ENCODE data around the gene DMRTB1. TPM values are rescaled to one million over a fixed set of nuclear protein-coding genes. Genes with fewer than 3 reads are reported as not detected.

The DMRTB1 gene
- polyA plus RNA-seq (2013, experiment 1 of 2), result not detected
- polyA plus RNA-seq (2013, experiment 2 of 2), result not detected

DNA sequence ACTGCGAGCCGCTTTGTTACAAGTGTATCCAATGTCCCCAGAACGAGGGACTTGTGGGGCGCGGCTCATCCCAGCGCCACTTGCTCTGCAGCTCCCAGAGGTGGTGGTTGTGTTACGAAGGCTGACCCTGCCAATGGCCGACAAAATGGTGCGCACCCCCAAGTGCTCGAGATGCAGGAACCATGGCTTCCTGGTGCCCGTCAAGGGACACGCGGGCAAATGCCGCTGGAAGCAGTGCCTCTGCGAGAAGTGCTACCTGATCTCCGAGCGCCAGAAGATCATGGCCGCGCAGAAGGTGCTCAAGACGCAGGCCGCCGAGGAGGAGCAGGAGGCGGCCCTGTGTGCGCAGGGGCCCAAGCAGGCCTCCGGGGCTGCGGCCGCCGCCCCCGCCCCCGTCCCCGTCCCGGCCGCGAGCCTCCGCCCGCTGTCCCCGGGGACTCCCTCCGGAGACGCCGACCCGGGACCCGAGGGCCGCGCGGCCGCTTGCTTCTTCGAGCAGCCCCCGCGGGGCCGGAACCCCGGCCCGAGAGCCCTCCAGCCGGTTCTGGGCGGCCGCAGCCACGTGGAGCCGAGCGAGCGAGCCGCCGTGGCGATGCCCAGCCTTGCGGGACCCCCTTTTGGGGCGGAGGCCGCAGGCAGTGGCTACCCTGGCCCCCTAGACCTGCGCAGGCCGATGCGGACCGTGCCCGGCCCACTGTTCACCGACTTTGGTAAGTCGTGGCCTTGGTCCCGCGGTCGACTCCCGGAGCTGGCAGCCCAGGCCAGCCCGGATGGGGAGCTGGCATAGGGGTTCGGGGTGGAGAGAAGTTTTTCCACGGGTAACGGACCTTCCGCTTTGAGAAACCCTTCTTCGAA, at the start of gene DMRTB1:
Gene DMRTB1 (plus strand): TSS at position 79 of the 855 bp plus-strand sequence. CDS start 55 bp downstream, at position 134.
- Histone ChIP-seq H3K9me3 (ENCODE audit: control insufficient read depth, low read length) (no peaks in the 10 kb centered on the region), H3K27ac (ENCODE audit: low read depth, low read length, severe bottlenecking) (no peak within 1 kb of the TSS), H3K4me1 (ENCODE audit: control insufficient read depth, insufficient read depth, low read length, poor library complexity, severe bottlenecking) (no peaks in the 10 kb centered on the region), H3K36me3 (ENCODE audit: control insufficient read depth, insufficient read depth, low read length) (no peaks in the 10 kb centered on the region), H3K4me3 (ENCODE audit: extremely low read depth, insufficient read depth, low read length, poor library complexity, severe bottlenecking) (no peak within 1 kb of the TSS)
- WGBS, 2 experiments (ENCODE audit: insufficient coverage in 2 of 2), result 94 to 97% methylated on average over 76 to 80 of the region's 82 CpGs

DNA sequence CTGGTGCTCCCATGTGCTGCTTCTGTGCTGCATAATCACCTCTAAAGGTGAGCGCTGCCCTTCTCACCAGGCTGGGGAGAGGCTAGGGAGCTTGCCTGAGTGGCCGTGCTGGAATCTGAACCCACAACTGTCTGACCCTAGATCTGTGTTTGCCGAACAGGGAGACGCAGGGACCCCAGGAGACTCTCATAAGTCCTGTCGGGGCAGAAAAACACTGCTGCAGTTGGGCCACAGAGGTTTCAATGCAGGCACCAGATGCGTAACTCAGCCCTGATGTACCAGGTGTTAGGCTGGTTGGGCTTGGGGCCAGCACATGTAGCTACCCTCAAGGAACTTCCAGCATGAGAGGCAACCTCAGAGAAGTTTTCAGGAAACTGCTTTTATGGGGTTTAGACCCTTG, 49.5 kb upstream of the DMRTB1 start:
- no peaks in the 10 kb centered on the region for H3K9me3 ChIP-seq (ENCODE audit: control insufficient read depth, low read length)
- peaks cover 51% of the 10 kb centered on the region for H3K4me1 ChIP-seq (ENCODE audit: control insufficient read depth, insufficient read depth, low read length, poor library complexity, severe bottlenecking)
- H3K36me3 ChIP-seq (ENCODE audit: control insufficient read depth, insufficient read depth, low read length), result no peaks in the 10 kb centered on the region
- H3K4me3 ChIP-seq (ENCODE audit: extremely low read depth, insufficient read depth, low read length, poor library complexity, severe bottlenecking), result no peak overlapping the region
- 82 to 85% methylated on average over 6 of the region's 6 CpGs for WGBS, 2 experiments (ENCODE audit: insufficient coverage in 2 of 2)
- H3K27ac ChIP-seq (ENCODE audit: low read depth, low read length, severe bottlenecking), result no peak overlapping the region

DNA sequence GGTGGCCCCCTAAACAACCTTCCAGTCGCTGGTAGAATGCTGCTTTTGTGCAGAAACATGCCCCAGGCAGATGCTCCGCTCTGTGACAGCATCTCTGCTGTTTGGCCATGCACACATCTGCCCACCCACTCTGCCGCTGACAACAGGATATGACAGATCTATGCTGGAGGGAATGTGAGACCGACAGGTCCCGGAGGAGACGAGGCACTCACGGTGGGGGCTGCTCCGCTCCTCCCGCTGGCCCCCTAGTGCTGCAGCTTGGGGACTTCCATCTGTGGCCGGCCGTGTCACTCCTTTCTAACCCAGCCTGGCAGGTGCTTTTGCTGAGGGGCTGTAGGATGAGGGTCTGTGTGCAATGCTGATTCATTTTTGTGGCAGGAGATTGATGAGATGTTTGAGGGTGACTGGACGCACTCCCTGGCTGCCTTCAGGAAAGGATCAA, 49.1 kb upstream of the DMRTB1 start:
- Histone ChIP-seq H3K4me3 (ENCODE audit: extremely low read depth, insufficient read depth, low read length, poor library complexity, severe bottlenecking) (no peak overlapping the region), H3K36me3 (ENCODE audit: control insufficient read depth, insufficient read depth, low read length) (no peaks in the 10 kb centered on the region), H3K9me3 (ENCODE audit: control insufficient read depth, low read length) (peaks cover under 1% of the 10 kb centered on the region), H3K27ac (ENCODE audit: low read depth, low read length, severe bottlenecking) (peak overlapping the region; percentile 10), H3K4me1 (ENCODE audit: control insufficient read depth, insufficient read depth, low read length, poor library complexity, severe bottlenecking) (peaks cover 51% of the 10 kb centered on the region)
- 49 to 61% methylated on average over 9 of the region's 12 CpGs for WGBS, 2 experiments (ENCODE audit: insufficient coverage in 2 of 2)

DNA sequence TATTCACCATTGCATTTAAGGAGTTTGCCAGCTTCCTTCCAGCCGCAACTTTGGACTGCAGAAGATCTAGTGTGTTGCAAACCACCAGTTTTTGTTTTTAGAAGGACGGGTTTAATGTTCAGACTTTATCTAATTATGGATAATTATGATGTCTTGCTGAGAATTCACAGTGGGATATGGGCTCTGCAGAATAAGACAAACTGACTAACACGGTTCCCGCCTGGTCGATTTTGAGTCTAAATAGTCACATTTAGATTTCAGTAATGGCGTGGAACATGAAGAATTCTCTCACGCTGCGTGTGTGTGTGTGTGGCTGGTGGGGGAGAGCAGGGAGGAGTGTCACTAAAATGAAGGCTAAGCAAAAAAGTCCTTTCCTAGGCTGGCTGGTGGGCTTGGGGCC, 48.5 kb upstream of the DMRTB1 start:
- peaks cover 51% of the 10 kb centered on the region for H3K4me1 ChIP-seq (ENCODE audit: control insufficient read depth, insufficient read depth, low read length, poor library complexity, severe bottlenecking)
- H3K4me3 ChIP-seq (ENCODE audit: extremely low read depth, insufficient read depth, low read length, poor library complexity, severe bottlenecking), result no peak overlapping the region
- no peak overlapping the region for H3K27ac ChIP-seq (ENCODE audit: low read depth, low read length, severe bottlenecking)
- H3K36me3 ChIP-seq (ENCODE audit: control insufficient read depth, insufficient read depth, low read length), result no peaks in the 10 kb centered on the region
- peaks cover 3% of the 10 kb centered on the region for H3K9me3 ChIP-seq (ENCODE audit: control insufficient read depth, low read length)
- 90 to 100% methylated on average over 6 of the region's 8 CpGs for WGBS, 2 experiments (ENCODE audit: insufficient coverage in 2 of 2)

DNA sequence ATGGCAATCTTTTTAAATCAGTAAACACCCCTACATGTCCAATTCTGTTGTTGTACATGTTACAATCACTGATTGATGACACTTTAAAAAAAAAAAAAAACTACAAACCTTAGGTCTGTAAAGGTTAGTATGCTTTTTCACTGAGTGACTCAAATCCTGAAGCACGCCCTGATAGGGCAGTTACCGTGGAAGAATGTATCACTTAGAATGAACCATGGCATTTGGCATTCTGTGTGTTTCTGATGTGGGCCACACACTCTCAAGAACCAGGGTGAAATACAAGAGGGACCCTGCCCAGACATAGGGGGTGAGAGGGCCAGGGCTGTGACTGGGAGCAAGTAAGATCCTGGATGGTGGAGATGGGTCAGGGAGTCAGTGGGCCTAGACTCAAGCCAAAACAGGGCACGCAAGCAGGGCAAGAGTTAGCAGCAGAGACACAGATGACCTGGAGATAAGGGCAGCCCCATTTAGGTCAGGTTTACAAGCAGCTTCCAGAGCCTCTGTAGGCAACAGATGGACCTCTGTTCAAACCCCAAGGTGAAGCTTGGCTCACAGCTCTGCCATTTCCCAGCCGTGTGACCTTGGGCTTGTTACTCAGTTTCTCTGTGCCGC, 47.6 kb upstream of the DMRTB1 start:
- no peak overlapping the region for H3K27ac ChIP-seq (ENCODE audit: low read depth, low read length, severe bottlenecking)
- no peak overlapping the region for H3K4me3 ChIP-seq (ENCODE audit: extremely low read depth, insufficient read depth, low read length, poor library complexity, severe bottlenecking)
- H3K9me3 ChIP-seq (ENCODE audit: control insufficient read depth, low read length), result peaks cover 3% of the 10 kb centered on the region
- 88 to 94% methylated on average over 5 of the region's 5 CpGs for WGBS, 2 experiments (ENCODE audit: insufficient coverage in 2 of 2)
- H3K36me3 ChIP-seq (ENCODE audit: control insufficient read depth, insufficient read depth, low read length), result no peaks in the 10 kb centered on the region
- peaks cover 51% of the 10 kb centered on the region for H3K4me1 ChIP-seq (ENCODE audit: control insufficient read depth, insufficient read depth, low read length, poor library complexity, severe bottlenecking)

DNA sequence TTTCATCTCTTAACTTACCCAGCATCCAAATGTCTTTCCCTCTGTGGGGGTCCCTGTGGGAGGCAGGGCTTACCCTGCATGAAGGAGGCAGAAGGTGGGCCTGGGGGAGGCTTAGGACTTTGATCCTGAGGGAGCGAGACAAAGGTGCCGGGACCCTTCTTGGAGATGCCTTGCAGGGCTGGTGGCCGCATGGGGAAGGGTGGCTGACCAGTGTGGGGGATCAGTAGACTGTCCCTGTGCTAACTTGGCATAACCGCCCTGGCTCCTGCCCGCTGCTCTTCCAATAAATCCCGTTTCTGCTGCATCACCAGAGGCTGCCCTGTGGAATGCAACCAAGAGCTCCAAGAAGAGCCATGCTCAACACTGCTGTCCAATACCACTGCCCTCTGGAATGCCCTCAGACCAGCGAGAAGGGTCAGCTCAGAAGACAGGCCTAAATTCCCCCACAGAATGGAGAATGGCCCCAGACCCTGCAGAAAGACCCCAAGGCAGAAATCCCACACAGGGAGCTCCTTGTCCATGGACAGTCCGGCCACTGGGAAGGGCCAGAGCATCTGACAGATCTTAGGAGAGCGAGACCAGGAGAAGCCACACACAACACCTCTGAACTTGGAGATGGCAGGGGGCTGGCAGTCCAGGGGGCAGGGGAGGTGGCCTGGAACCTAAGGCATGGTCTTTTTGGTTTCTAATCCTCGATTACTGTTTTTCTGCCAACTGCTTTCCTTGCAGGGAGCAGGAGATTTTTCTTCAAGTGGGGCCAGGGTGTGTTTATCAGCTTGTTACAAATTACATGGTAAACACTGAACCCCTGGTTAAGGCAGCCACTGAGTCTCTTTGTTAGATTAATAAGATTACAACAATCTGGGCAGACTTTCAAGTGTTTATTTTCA, 46.7 kb upstream of the DMRTB1 start:
- Histone ChIP-seq H3K27ac (ENCODE audit: low read depth, low read length, severe bottlenecking) (peak overlapping the region; percentile 63), H3K36me3 (ENCODE audit: control insufficient read depth, insufficient read depth, low read length) (no peaks in the 10 kb centered on the region), H3K4me3 (ENCODE audit: extremely low read depth, insufficient read depth, low read length, poor library complexity, severe bottlenecking) (no peak overlapping the region), H3K9me3 (ENCODE audit: control insufficient read depth, low read length) (peaks cover 3% of the 10 kb centered on the region), H3K4me1 (ENCODE audit: control insufficient read depth, insufficient read depth, low read length, poor library complexity, severe bottlenecking) (peaks cover 60% of the 10 kb centered on the region)
- 86 to 95% methylated on average over 6 to 8 of the region's 10 CpGs for WGBS, 2 experiments (ENCODE audit: insufficient coverage in 2 of 2)

DNA sequence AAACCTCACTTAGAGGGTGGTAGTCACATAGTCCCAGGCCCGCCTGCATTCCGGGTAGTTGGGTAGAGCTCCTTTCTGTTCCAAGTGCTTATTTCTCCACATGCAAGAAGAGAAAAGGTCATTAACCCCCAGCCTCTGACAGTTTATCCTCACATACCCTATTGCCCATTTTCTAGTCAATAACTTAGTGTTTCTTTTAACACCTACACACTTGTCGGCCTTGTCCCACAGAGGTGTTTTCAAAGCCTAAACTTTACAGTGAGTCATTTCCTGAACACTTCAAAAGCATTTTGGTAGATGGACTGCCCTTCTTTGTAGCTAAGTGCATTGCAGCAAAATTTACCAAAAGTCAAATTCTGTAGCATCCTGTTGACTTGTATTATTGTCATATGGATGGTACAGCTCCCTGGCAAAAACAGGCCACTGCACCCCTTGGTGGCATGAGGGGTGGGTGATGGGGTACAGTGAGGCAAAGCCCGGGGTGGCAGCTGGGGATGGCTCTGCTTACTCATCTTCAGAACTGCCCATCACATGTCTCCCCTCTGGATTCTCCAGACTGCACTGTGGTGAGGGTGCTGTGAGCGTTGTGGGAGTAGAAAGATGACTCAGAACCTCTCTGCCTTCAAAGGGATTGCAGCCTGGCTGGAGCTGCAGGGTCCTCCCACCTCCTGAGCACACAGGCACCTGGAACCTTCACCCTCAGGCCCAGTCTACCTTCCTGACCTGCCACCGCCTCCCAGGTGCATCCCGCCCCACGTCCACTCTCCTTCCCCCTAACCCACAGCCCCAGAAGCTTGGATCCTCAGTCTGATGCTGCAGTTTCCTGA, 45.8 kb upstream of the DMRTB1 start:
- Histone ChIP-seq H3K27ac (ENCODE audit: low read depth, low read length, severe bottlenecking) (peak overlapping the region; percentile 63), H3K36me3 (ENCODE audit: control insufficient read depth, insufficient read depth, low read length) (no peaks in the 10 kb centered on the region), H3K9me3 (ENCODE audit: control insufficient read depth, low read length) (peaks cover 3% of the 10 kb centered on the region), H3K4me1 (ENCODE audit: control insufficient read depth, insufficient read depth, low read length, poor library complexity, severe bottlenecking) (peaks cover 61% of the 10 kb centered on the region), H3K4me3 (ENCODE audit: extremely low read depth, insufficient read depth, low read length, poor library complexity, severe bottlenecking) (no peak overlapping the region)
- WGBS, 2 experiments (ENCODE audit: insufficient coverage in 2 of 2), result 81% methylated on average over 2 to 6 of the region's 8 CpGs

DNA sequence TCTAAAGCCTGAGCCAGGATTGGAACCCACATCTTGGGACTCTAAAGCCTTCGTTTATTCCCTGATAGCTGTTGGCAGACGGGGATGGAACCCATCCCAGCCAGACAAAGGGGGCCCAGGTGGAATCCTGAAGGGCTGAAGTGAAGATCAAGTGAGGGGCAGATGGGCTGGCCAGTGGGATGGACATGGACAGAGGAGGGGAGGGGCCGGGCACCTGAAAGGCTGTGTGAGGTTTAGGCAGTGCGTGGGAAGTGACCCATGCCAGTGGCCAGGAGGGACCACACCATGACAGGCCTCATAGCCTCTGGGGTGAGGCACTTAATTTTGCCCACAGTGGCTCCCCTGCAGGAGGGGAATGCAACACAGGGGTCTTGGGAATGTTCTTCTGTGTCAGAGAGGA, 44.6 kb upstream of the DMRTB1 start:
- Histone ChIP-seq H3K36me3 (ENCODE audit: control insufficient read depth, insufficient read depth, low read length) (no peaks in the 10 kb centered on the region), H3K27ac (ENCODE audit: low read depth, low read length, severe bottlenecking) (no peak overlapping the region), H3K4me1 (ENCODE audit: control insufficient read depth, insufficient read depth, low read length, poor library complexity, severe bottlenecking) (peaks cover 54% of the 10 kb centered on the region), H3K9me3 (ENCODE audit: control insufficient read depth, low read length) (peaks cover 3% of the 10 kb centered on the region), H3K4me3 (ENCODE audit: extremely low read depth, insufficient read depth, low read length, poor library complexity, severe bottlenecking) (no peak overlapping the region)
- WGBS, 2 experiments (ENCODE audit: insufficient coverage in 2 of 2), result 89 to 100% methylated on average over 1 to 4 of the region's 4 CpGs

DNA sequence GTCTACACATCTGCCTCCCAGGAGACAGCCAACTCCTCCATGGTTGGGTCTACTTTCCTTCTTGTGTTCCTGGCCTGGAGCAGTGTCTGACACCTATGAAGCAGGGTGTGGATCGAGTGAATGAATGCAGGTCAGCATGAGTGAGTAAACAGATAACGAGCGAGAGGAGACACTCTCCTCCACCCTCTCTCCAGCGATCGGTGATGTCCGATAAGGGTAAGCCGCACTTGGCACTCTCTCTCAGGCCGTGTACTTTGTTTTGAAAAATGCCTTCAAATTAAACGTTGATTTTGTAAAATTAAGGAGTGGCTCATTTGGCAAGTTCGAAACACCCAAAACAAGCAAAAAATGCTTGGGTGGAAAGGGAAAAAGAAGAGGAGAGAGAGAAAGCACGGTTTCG, 43.8 kb upstream of the DMRTB1 start:
- no peak overlapping the region for H3K27ac ChIP-seq (ENCODE audit: low read depth, low read length, severe bottlenecking)
- 99 to 100% methylated on average over 8 to 9 of the region's 12 CpGs for WGBS, 2 experiments (ENCODE audit: insufficient coverage in 2 of 2)
- H3K4me3 ChIP-seq (ENCODE audit: extremely low read depth, insufficient read depth, low read length, poor library complexity, severe bottlenecking), result no peak overlapping the region
- H3K4me1 ChIP-seq (ENCODE audit: control insufficient read depth, insufficient read depth, low read length, poor library complexity, severe bottlenecking), result peaks cover 46% of the 10 kb centered on the region
- peaks cover 3% of the 10 kb centered on the region for H3K9me3 ChIP-seq (ENCODE audit: control insufficient read depth, low read length)
- H3K36me3 ChIP-seq (ENCODE audit: control insufficient read depth, insufficient read depth, low read length), result no peaks in the 10 kb centered on the region

All from mesodermal cell (in vitro differentiated cells).